OCI-LY7 (cell line): ENCODE results near the gene RMDN3.

Experiments used
- CTCF ChIP-seq: fragments of 200-600 bp; sonication (generic); conservative IDR thresholded peaks from 2 replicates; pipeline ENCODE4 v1.5.1; 2014; ENCODE audit warnings: mild to moderate bottlenecking, antibody characterized with exemption, low read length, moderate library complexity, mixed read lengths
- EZH2phosphoT487 ChIP-seq: fragments of 200-600 bp; sonication (generic); IDR thresholded peaks from 2 replicates; pipeline ENCODE4 v1.6.1; 2018; ENCODE audit warnings: low read depth, borderline replicate concordance, mild to moderate bottlenecking, mixed run types, antibody characterized with exemption, low read length, moderate library complexity, mixed read lengths

GRCh38 chr15:40754883-40755811 lies at the start of gene RMDN3:
- TF ChIP-seq EZH2phosphoT487: no peak
- no peak for TF ChIP-seq CTCF
